Measurements from ENCODE around the gene TSPO.

The TSPO gene

GRCh38 chr22:43126501-43127165, 24.7 kb upstream of the TSPO start:
- no peak overlapping the region for H3K4me3 ChIP-seq (replicated peaks; ENCODE audit: low read depth, low read length)
- no peak for TF ChIP-seq CTCF (IDR thresholded peaks at IDR 0.05; ENCODE audit: low read depth, low read length, missing control alignments)
- peak; percentile 32 for DNase-seq (ENCODE audit: extremely low read depth, low read depth)

- DNase-seq (ENCODE audit: extremely low read depth, low read depth): no peak
- no peak for TF ChIP-seq CTCF (IDR thresholded peaks at IDR 0.05; ENCODE audit: low read depth, low read length, missing control alignments)
- no peak overlapping the region for H3K4me3 ChIP-seq (replicated peaks; ENCODE audit: low read depth, low read length)
Observed at GRCh38 chr22:43127166-43127908, 24.0 kb upstream of the TSPO start.

- no peak for DNase-seq (ENCODE audit: extremely low read depth, low read depth)
- no peak overlapping the region for H3K4me3 ChIP-seq (replicated peaks; ENCODE audit: low read depth, low read length)
Observed at GRCh38 chr22:43128116-43128515, 23.2 kb upstream of the TSPO start.

GRCh38 chr22:43128928-43129424, 22.4 kb upstream of the TSPO start:
- no peak overlapping the region for H3K4me3 ChIP-seq (replicated peaks; ENCODE audit: low read depth, low read length)

More at GRCh38 chr22:43128116-43128515, 23.2 kb upstream of the TSPO start:
- no peak for TF ChIP-seq CTCF (IDR thresholded peaks at IDR 0.05; ENCODE audit: low read depth, low read length, missing control alignments)

GRCh38 chr22:43129426-43130425, 21.6 kb upstream of the TSPO start:
- H3K4me3 ChIP-seq (replicated peaks; ENCODE audit: low read depth, low read length): no peak overlapping the region
- no peak for DNase-seq (ENCODE audit: extremely low read depth, low read depth)
- TF ChIP-seq CTCF (IDR thresholded peaks at IDR 0.05; ENCODE audit: low read depth, low read length, missing control alignments): no peak

More at GRCh38 chr22:43128928-43129424, 22.4 kb upstream of the TSPO start:
- TF ChIP-seq CTCF (IDR thresholded peaks at IDR 0.05; ENCODE audit: low read depth, low read length, missing control alignments): no peak
- DNase-seq (ENCODE audit: extremely low read depth, low read depth): no peak

- DNase-seq (ENCODE audit: extremely low read depth, low read depth): no peak
- TF ChIP-seq CTCF (IDR thresholded peaks at IDR 0.05; ENCODE audit: low read depth, low read length, missing control alignments): no peak
- no peak overlapping the region for H3K4me3 ChIP-seq (replicated peaks; ENCODE audit: low read depth, low read length)
Observed at GRCh38 chr22:43131773-43132501, 19.4 kb upstream of the TSPO start.
